ENCODE results near the gene TNS1.

Gene TNS1

DNA sequence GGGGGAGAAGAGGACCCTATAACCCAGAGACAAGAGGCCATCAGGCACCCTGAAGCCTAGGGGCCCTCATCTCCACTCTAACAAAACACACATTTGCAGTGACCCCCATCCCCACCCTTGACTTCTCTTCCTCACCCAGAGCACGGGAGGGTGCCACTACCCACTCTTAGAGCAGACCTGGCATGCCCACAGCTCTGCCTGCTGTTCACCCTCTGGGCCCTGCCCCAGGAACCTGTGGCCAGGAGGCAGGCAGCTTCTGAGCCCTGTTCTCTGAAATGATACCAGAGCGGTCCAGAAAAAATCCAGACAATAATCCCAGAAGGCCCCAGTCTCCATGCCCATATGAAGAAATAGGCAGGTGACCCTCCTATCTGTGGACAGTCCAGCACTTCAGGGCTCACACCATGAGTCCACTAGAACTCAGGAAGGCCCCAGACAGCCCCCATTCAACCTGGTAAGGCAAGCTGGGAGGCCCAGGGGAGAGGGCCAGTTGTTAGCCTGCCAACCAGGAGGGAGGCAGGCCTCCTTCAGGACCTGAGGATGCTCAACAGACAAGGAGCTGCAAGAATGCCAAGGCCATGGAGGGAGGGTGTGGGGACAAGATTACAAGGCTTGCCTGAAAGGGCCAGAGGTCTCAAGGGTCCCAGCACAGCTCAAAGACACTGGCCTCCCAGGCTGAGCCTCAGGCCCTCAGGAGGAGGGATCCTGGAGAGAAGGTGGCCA lies 75.0 kb downstream of the TNS1 start:
- Histone ChIP-seq H3K79me2 (ENCODE audit: insufficient read depth, low read length) (no peaks in the 10 kb centered on the region), H3K27me3 (ENCODE audit: insufficient read depth, low read length, poor library complexity, severe bottlenecking) (no peaks in the 10 kb centered on the region), H3F3A (ENCODE audit: low read depth) (no peaks in the 10 kb centered on the region), H3K4me2 (ENCODE audit: low read depth, low read length, poor library complexity, severe bottlenecking) (no peak overlapping the region), H3K4me1 (ENCODE audit: insufficient read depth, low read length, poor library complexity, severe bottlenecking) (peaks cover 12% of the 10 kb centered on the region), H3K9me2 (replicated peaks; ENCODE audit: low read depth, low read length) (no peaks in the 10 kb centered on the region), H3K4me3 (ENCODE audit: low read length, poor library complexity, severe bottlenecking) (no peak overlapping the region), H3K36me3 (ENCODE audit: insufficient read depth, low read length) (no peaks in the 10 kb centered on the region), H4K20me1 (ENCODE audit: insufficient read depth, low read length, poor library complexity, severe bottlenecking) (no peaks in the 10 kb centered on the region), H3K9ac (ENCODE audit: low read depth, low read length, poor library complexity, severe bottlenecking) (no peak overlapping the region), H3K9me3 (ENCODE audit: insufficient read depth, low read depth, low read length) (no peaks in the 10 kb centered on the region), H2AFZ (ENCODE audit: low read length) (no peak overlapping the region)
- TF ChIP-seq, protein P1, sequence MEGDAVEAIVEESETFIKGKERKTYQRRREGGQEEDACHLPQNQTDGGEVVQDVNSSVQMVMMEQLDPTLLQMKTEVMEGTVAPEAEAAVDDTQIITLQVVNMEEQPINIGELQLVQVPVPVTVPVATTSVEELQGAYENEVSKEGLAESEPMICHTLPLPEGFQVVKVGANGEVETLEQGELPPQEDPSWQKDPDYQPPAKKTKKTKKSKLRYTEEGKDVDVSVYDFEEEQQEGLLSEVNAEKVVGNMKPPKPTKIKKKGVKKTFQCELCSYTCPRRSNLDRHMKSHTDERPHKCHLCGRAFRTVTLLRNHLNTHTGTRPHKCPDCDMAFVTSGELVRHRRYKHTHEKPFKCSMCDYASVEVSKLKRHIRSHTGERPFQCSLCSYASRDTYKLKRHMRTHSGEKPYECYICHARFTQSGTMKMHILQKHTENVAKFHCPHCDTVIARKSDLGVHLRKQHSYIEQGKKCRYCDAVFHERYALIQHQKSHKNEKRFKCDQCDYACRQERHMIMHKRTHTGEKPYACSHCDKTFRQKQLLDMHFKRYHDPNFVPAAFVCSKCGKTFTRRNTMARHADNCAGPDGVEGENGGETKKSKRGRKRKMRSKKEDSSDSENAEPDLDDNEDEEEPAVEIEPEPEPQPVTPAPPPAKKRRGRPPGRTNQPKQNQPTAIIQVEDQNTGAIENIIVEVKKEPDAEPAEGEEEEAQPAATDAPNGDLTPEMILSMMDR (conservative IDR thresholded peaks at IDR 0.05; ENCODE audit: low read length): no peak
- no peak for TF ChIP-seq EZH2phosphoT487 (IDR thresholded peaks at IDR 0.05; ENCODE audit: borderline replicate concordance)

DNA sequence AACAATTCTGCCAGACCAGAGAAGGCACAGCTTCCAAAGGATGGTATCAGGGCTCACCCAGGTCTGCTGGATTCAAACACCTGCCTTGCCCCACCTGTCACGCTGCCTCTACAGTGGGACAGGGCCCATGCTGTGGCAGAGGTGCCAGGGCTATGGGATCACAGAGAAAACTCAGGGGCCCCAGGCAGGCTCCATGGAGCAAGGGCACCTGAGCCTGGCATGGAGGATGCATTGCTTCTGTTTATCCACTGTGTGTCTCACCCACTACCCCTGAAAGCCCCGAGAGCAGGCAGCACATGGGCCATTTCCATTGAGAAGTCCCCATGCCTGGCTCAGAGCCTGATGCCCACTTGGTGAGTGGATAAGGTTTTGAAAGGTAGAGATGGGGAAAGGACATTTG lies 76.0 kb downstream of the TNS1 start:
- Histone ChIP-seq H3K9me2 (replicated peaks; ENCODE audit: low read depth, low read length) (no peaks in the 10 kb centered on the region), H3K4me3 (ENCODE audit: low read length, poor library complexity, severe bottlenecking) (no peak overlapping the region), H3K27me3 (ENCODE audit: insufficient read depth, low read length, poor library complexity, severe bottlenecking) (no peaks in the 10 kb centered on the region), H3F3A (ENCODE audit: low read depth) (no peaks in the 10 kb centered on the region), H3K36me3 (ENCODE audit: insufficient read depth, low read length) (no peaks in the 10 kb centered on the region), H3K9ac (ENCODE audit: low read depth, low read length, poor library complexity, severe bottlenecking) (no peak overlapping the region), H3K4me2 (ENCODE audit: low read depth, low read length, poor library complexity, severe bottlenecking) (no peak overlapping the region), H2AFZ (ENCODE audit: low read length) (no peak overlapping the region), H3K9me3 (ENCODE audit: insufficient read depth, low read depth, low read length) (no peaks in the 10 kb centered on the region), H3K4me1 (ENCODE audit: insufficient read depth, low read length, poor library complexity, severe bottlenecking) (peaks cover 12% of the 10 kb centered on the region), H3K79me2 (ENCODE audit: insufficient read depth, low read length) (no peaks in the 10 kb centered on the region), H4K20me1 (ENCODE audit: insufficient read depth, low read length, poor library complexity, severe bottlenecking) (no peaks in the 10 kb centered on the region)
- TF ChIP-seq EZH2phosphoT487 (IDR thresholded peaks at IDR 0.05; ENCODE audit: borderline replicate concordance): no peak
- TF ChIP-seq, protein P1 (conservative IDR thresholded peaks at IDR 0.05; ENCODE audit: low read length): no peak

DNA sequence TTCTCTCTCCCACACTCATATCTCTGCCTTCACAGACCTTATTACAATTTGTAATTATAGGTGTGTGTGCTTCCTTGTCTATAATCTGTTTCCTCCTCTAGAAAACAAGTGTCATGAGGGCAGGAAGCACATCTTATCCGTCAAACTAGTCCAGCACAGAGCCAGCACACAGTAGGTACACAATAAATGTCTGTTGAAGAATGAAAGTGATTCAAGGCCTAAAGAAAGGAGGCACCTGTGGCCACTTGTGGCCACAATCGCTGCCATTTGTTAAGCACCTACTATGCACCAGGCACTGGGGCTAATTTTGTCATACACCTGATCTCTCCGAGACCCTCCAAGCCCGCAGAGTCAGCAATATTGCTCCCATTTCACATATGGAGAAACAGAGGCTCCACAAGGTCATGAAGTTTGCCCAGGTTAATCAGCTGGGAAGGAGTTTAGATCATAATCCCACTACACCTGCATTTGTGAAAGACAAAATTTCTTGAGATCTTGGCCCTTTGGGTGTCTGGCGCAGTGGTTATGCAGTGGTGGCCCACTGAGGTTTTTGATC lies 78.4 kb downstream of the TNS1 start:
- Histone ChIP-seq H3K4me1 (ENCODE audit: insufficient read depth, low read length, poor library complexity, severe bottlenecking) (peaks cover 7% of the 10 kb centered on the region), H3K4me3 (ENCODE audit: low read length, poor library complexity, severe bottlenecking) (no peak overlapping the region), H3K4me2 (ENCODE audit: low read depth, low read length, poor library complexity, severe bottlenecking) (no peak overlapping the region), H3K9ac (ENCODE audit: low read depth, low read length, poor library complexity, severe bottlenecking) (no peak overlapping the region), H2AFZ (ENCODE audit: low read length) (no peak overlapping the region), H3K27me3 (ENCODE audit: insufficient read depth, low read length, poor library complexity, severe bottlenecking) (no peaks in the 10 kb centered on the region), H3K9me2 (replicated peaks; ENCODE audit: low read depth, low read length) (no peaks in the 10 kb centered on the region), H3K9me3 (ENCODE audit: insufficient read depth, low read depth, low read length) (no peaks in the 10 kb centered on the region), H4K20me1 (ENCODE audit: insufficient read depth, low read length, poor library complexity, severe bottlenecking) (no peaks in the 10 kb centered on the region), H3K36me3 (ENCODE audit: insufficient read depth, low read length) (no peaks in the 10 kb centered on the region), H3F3A (ENCODE audit: low read depth) (no peaks in the 10 kb centered on the region), H3K79me2 (ENCODE audit: insufficient read depth, low read length) (no peaks in the 10 kb centered on the region)
- no peak for TF ChIP-seq EZH2phosphoT487 (IDR thresholded peaks at IDR 0.05; ENCODE audit: borderline replicate concordance)
- TF ChIP-seq, protein P1 (conservative IDR thresholded peaks at IDR 0.05; ENCODE audit: low read length): no peak

All from Loucy (cell line).